SK-N-SH (cell line): ENCODE data around the gene ACER3. TPM values are rescaled to one million over a fixed set of nuclear protein-coding genes. Genes with fewer than 3 reads are reported as not detected.

ENCODE experiments used
- CTCF ChIA-PET: fragments of 300-600, 350-600 bp; formaldehyde crosslinking; extraction: SDS; loops from one replicate; lab custom pipeline; 2021; lab: Yijun Ruan, JAX
- POLR2A ChIA-PET: fragments of 350-600 bp; sonication (Branson Sonifier 250); formaldehyde crosslinking; extraction: SDS; loops from one replicate; lab custom pipeline; 2020; ENCODE audit warnings: antibody characterized with exemption, inconsistent platforms; lab: Yijun Ruan, JAX
- DNase-seq: peaks from one replicate; pipeline ENCODE4 v3.0.0; 2012
- H2AFZ ChIP-seq: fragments of 200-600 bp; sonication (generic); 2 replicates; pipeline ENCODE4 v1.8.1; 2016; ENCODE audit warnings: antibody characterized with exemption, mild to moderate bottlenecking, low read depth
- H3F3A ChIP-seq: fragments of 200-600 bp; sonication (generic); replicated peaks from 2 replicates; pipeline ENCODE3; 2016; ENCODE audit warnings: antibody characterized with exemption, mild to moderate bottlenecking; ENCODE audit not compliant: insufficient read depth
- H3K27ac ChIP-seq, 2 experiments: fragments of 200-500 bp in 1 of 2; fragments of 200-600 bp in 1 of 2; sonication (Bioruptor generic) in 1 of 2; sonication (generic), shearing (Covaris generic) in 1 of 2; 2 replicates each; pipeline versions ENCODE4 v1.5.1 to v1.6.1; 2014 to 2016; ENCODE audit warnings: low read depth in 2 of 2, inconsistent platforms in 1 of 2, low read length in 1 of 2, mild to moderate bottlenecking in 1 of 2, mixed read lengths in 1 of 2
- H3K27me3 ChIP-seq: fragments of 200-600 bp; sonication (generic), shearing (Covaris generic); 2 replicates; pipeline ENCODE4 v1.6.1; 2016; ENCODE audit warnings: mixed run types; ENCODE audit not compliant: insufficient read depth
- H3K36me3 ChIP-seq, 2 experiments: fragments of 200-500 bp in 1 of 2; fragments of 200-600 bp in 1 of 2; sonication (Bioruptor generic) in 1 of 2; sonication (generic) in 1 of 2; replicated peaks in 1 of 2; 2 replicates each; pipeline versions ENCODE3 to v1.5.1; 2014 to 2016; ENCODE audit warnings: low read length in 1 of 2, mild to moderate bottlenecking in 1 of 2; ENCODE audit not compliant: insufficient read depth in 2 of 2, control insufficient read depth in 1 of 2
- H3K4me1 ChIP-seq, 2 experiments: fragments of 200-500 bp in 1 of 2; fragments of 200-600 bp in 1 of 2; sonication (Bioruptor generic) in 1 of 2; sonication (generic), shearing (Covaris generic) in 1 of 2; 2 replicates each; pipeline versions ENCODE4 v1.5.1 to v1.6.1; 2014 to 2016; ENCODE audit warnings: low read depth in 1 of 2, low read length in 1 of 2, mixed run types in 1 of 2; ENCODE audit not compliant: insufficient read depth in 2 of 2, control insufficient read depth in 1 of 2
- H3K4me2 ChIP-seq: fragments of 200-600 bp; sonication (generic), shearing (Covaris generic); 2 replicates; pipeline ENCODE4 v1.6.1; 2017; ENCODE audit warnings: mixed run types
- H3K4me3 ChIP-seq, 2 experiments: fragments of 200-500 bp in 1 of 2; fragments of 200-600 bp in 1 of 2; sonication (Bioruptor generic) in 1 of 2; sonication (generic), shearing (Covaris generic) in 1 of 2; 2 replicates each; pipeline versions ENCODE4 v1.5.1 to v1.8.1; 2014 to 2016; ENCODE audit warnings: low read depth in 2 of 2, inconsistent platforms in 1 of 2, low read length in 1 of 2, mild to moderate bottlenecking in 1 of 2, mixed read lengths in 1 of 2, moderate library complexity in 1 of 2
- H3K79me2 ChIP-seq: fragments of 200-600 bp; sonication (generic); 2 replicates; pipeline ENCODE4 v1.8.1; 2017; ENCODE audit warnings: mild to moderate bottlenecking; ENCODE audit not compliant: insufficient read depth
- H3K9ac ChIP-seq: fragments of 200-600 bp; sonication (generic); 2 replicates; pipeline ENCODE4 v1.6.1; 2017; ENCODE audit warnings: mixed run types
- H3K9me2 ChIP-seq: fragments of 200-600 bp; sonication (generic); 2 replicates; pipeline ENCODE4 v1.6.1; 2017; ENCODE audit warnings: mixed run types
- H3K9me3 ChIP-seq: fragments of 200-600 bp; sonication (generic); 2 replicates; pipeline ENCODE4 v1.6.1; 2017; ENCODE audit warnings: mixed run types, mild to moderate bottlenecking, moderate library complexity
- H4K20me1 ChIP-seq: fragments of 200-600 bp; sonication (generic); 2 replicates; pipeline ENCODE4 v1.6.1; 2017; ENCODE audit warnings: mild to moderate bottlenecking, mixed run types; ENCODE audit not compliant: insufficient read depth
- CHD2 ChIP-seq: fragments of 150-350 bp; IDR thresholded peaks from 2 replicates; pipeline ENCODE4 v1.6.1; 2018; ENCODE audit warnings: low read length; ENCODE audit not compliant: partially characterized antibody
- ELF1 ChIP-seq: IDR thresholded peaks from 2 replicates; pipeline ENCODE4 v1.4.0; 2012
- EP300 ChIP-seq, 2 experiments: IDR thresholded peaks; 2 replicates each; pipeline versions ENCODE4 v1.4.0 to v1.6.1; 2012; ENCODE audit warnings: borderline replicate concordance in 1 of 2, low read depth in 1 of 2, low read length in 1 of 2
- EZH2phosphoT487 ChIP-seq: fragments of 200-600 bp; sonication (generic); IDR thresholded peaks from 2 replicates; pipeline ENCODE4 v1.6.1; 2017; ENCODE audit warnings: low read depth, mixed run types, mild to moderate bottlenecking, antibody characterized with exemption, moderate library complexity, borderline replicate concordance
- FOSL2 ChIP-seq: IDR thresholded peaks from 2 replicates; pipeline ENCODE4 v1.4.0; 2012; ENCODE audit warnings: low read depth, mild to moderate bottlenecking, moderate library complexity, borderline replicate concordance
- FOXM1 ChIP-seq: IDR thresholded peaks from 2 replicates; pipeline ENCODE4 v1.4.0; 2012; ENCODE audit warnings: low read depth, mild to moderate bottlenecking
- GATA2 ChIP-seq: sonication (generic); formaldehyde crosslinking; IDR thresholded peaks from 2 replicates; pipeline ENCODE4 v1.5.0; 2020; ENCODE audit warnings: mild to moderate bottlenecking, missing genetic modification reagents
- JUND ChIP-seq: IDR thresholded peaks from 2 replicates; pipeline ENCODE4 v1.4.0; 2012
- MEF2A ChIP-seq: IDR thresholded peaks from 2 replicates; pipeline ENCODE4 v1.4.0; 2012; ENCODE audit warnings: low read depth, borderline replicate concordance
- MXI1 ChIP-seq: IDR thresholded peaks from 2 replicates; pipeline ENCODE4 v1.6.1; 2012; ENCODE audit warnings: mild to moderate bottlenecking, low read depth, low read length, improper control_type of control experiment
- NFIC ChIP-seq: IDR thresholded peaks from 2 replicates; pipeline ENCODE4 v1.4.0; 2012; ENCODE audit warnings: borderline replicate concordance
- NRF1 ChIP-seq: IDR thresholded peaks from 2 replicates; pipeline ENCODE4 v1.6.1; 2012; ENCODE audit warnings: low read depth, mild to moderate bottlenecking, low read length
- RAD21 ChIP-seq: IDR thresholded peaks from 2 replicates; pipeline ENCODE4 v1.6.1; 2012; ENCODE audit warnings: mild to moderate bottlenecking, low read length
- RFX5 ChIP-seq: IDR thresholded peaks from 2 replicates; pipeline ENCODE4 v1.6.1; 2012; ENCODE audit warnings: mild to moderate bottlenecking, improper control_type of control experiment, low read length
- RXRA ChIP-seq: IDR thresholded peaks from 2 replicates; pipeline ENCODE4 v1.4.0; 2012; ENCODE audit warnings: low read depth, mild to moderate bottlenecking, borderline replicate concordance
- SIN3A ChIP-seq: IDR thresholded peaks from 2 replicates; pipeline ENCODE4 v1.6.1; 2012; ENCODE audit warnings: low read depth, mild to moderate bottlenecking, low read length, moderate library complexity, borderline replicate concordance
- TAF1 ChIP-seq: IDR thresholded peaks from 2 replicates; pipeline ENCODE4 v1.6.1; 2012; ENCODE audit warnings: low read depth, mild to moderate bottlenecking, low read length, moderate library complexity, borderline replicate concordance
- TCF12 ChIP-seq: IDR thresholded peaks from 2 replicates; pipeline ENCODE4 v1.4.0; 2012
- WGBS: methylation state at CpG from one replicate; pipeline ENCODE4 v1.1.6; 2017; ENCODE audit warnings: low lambda C conversion rate; 5-methylcytosine and 5-hydroxymethylcytosine counted together
- polyA plus RNA-seq, 3 experiments: library from polyadenylated mRNA; depleted of rRNA; stranded (reverse); fragments of >200 nt; gene quantifications; 2 replicates each; pipeline ENCODE4 v1.2.3, GENCODE V29; 2012
- TF ChIP-seq, protein P1 (sequence below): IDR thresholded peaks from 2 replicates; pipeline ENCODE4 v1.6.1; 2012; ENCODE audit warnings: mild to moderate bottlenecking, low read depth, low read length, moderate library complexity
- TF ChIP-seq, protein P2 (sequence below): IDR thresholded peaks from 2 replicates; pipeline ENCODE4 v1.4.0; 2012; ENCODE audit warnings: low read depth
- TF ChIP-seq, protein P3 (sequence below): fragments of 150-350 bp; IDR thresholded peaks from 2 replicates; pipeline ENCODE4 v1.6.1; 2017; ENCODE audit warnings: antibody characterized with exemption, low read length, low read depth, borderline replicate concordance
- TF ChIP-seq, protein P4 (sequence below): IDR thresholded peaks from 2 replicates; pipeline ENCODE4 v1.4.0; 2012; ENCODE audit warnings: low read depth, borderline replicate concordance
- TF ChIP-seq, protein P5 (sequence below): IDR thresholded peaks from 2 replicates; pipeline ENCODE4 v1.4.0; 2012; ENCODE audit warnings: low read depth, borderline replicate concordance

The ACER3 gene
- polyA plus RNA-seq, 1 of the 3 experiments (the other 2 are of a cell fraction), result 5.4 TPM

DNA sequence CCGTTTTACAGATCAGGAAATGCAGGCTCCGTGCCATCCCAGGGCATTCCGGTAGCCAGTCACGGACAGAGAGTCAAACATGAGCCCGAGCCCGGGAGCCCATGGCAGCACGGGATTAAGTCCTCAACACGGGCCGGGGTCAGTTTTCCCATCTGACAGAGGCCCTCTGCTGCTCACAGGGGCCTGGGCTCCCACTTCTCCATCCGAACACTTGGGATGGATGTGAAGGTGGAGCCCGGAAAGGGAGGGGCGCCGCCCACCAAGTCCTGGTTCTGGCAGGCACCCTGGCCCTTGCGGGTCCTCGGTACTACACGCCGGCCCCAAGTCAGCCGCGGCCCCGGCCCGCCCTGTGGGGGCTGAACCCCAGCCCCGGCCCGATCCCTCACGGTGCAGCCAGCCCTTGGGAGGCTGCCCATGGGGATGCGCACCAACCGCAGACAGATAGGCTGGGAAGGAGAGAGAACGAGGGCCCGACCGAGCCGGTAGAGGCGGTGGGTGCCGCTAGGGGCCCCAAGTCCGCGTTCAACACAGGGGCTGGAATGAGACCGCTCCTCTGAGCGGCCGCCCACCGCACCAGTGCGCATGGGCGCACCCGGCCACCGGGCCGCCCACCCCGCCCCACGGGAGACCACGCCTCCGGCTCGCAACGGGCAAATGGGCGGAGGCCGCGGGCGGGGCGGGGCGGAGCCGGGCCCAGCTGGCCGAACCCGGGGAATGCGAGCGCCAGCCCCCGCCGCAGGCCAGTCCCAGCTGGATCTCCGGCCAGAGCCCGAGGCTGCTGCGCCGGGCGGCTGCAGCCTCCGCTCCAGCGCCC, 205.7 kb downstream of the ACER3 start, which contains the start of gene CAPN5:
Gene CAPN5 (plus strand): TSS at position 743 of the 814 bp plus-strand sequence. CDS start 17,916 bp downstream, outside the sequence.
- H3K36me3 ChIP-seq, result peaks cover 0 to 5% of the 10 kb centered on the region in 2 experiments
- H3K4me1 ChIP-seq, result peaks cover 9 to 39% of the 10 kb centered on the region in 2 experiments; a peak in 3 of 4 replicates
- CTCF ChIA-PET, result interaction anchor here (0.6 to 5.3 kb wide), 8 partner anchors 16 to 565 kb away, joined by 3 to 51 read pairs (median 4); partner anchors contain the start of gene MYO7A
- no peaks in the 10 kb centered on the region for H3K9me2 ChIP-seq
- peaks cover 46% of the 10 kb centered on the region for H3K79me2 ChIP-seq
- DNase-seq, result peak; percentile 99
- H3K4me2 ChIP-seq, result peak within 1 kb of the TSS; percentile 96
- H2AFZ ChIP-seq, result peak within 1 kb of the TSS; percentile 88
- peaks cover 4% of the 10 kb centered on the region; the same call in 1 of the 2 replicates for H4K20me1 ChIP-seq
- H3K4me3 ChIP-seq, result peak within 1 kb of the TSS; percentile 81 to 89
- peak within 1 kb of the TSS; percentile 69 to 94 for H3K27ac ChIP-seq
- H3K9me3 ChIP-seq, result no peaks in the 10 kb centered on the region
- WGBS, result 2% methylated on average over 29 of the region's 69 CpGs
- peaks cover 4% of the 10 kb centered on the region for H3F3A ChIP-seq
- H3K9ac ChIP-seq, result peak within 1 kb of the TSS; percentile 78
- no peaks in the 10 kb centered on the region for H3K27me3 ChIP-seq
- POLR2A ChIA-PET, result interaction anchor here (0.9 kb wide), 1 partner anchor 16 kb away, joined by 3 read pairs; no protein-coding TSS in a partner anchor
- TF ChIP-seq, protein P1, sequence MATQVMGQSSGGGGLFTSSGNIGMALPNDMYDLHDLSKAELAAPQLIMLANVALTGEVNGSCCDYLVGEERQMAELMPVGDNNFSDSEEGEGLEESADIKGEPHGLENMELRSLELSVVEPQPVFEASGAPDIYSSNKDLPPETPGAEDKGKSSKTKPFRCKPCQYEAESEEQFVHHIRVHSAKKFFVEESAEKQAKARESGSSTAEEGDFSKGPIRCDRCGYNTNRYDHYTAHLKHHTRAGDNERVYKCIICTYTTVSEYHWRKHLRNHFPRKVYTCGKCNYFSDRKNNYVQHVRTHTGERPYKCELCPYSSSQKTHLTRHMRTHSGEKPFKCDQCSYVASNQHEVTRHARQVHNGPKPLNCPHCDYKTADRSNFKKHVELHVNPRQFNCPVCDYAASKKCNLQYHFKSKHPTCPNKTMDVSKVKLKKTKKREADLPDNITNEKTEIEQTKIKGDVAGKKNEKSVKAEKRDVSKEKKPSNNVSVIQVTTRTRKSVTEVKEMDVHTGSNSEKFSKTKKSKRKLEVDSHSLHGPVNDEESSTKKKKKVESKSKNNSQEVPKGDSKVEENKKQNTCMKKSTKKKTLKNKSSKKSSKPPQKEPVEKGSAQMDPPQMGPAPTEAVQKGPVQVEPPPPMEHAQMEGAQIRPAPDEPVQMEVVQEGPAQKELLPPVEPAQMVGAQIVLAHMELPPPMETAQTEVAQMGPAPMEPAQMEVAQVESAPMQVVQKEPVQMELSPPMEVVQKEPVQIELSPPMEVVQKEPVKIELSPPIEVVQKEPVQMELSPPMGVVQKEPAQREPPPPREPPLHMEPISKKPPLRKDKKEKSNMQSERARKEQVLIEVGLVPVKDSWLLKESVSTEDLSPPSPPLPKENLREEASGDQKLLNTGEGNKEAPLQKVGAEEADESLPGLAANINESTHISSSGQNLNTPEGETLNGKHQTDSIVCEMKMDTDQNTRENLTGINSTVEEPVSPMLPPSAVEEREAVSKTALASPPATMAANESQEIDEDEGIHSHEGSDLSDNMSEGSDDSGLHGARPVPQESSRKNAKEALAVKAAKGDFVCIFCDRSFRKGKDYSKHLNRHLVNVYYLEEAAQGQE, result no peak
- no peak for TF ChIP-seq FOSL2
- no peak for TF ChIP-seq JUND
- no peak for TF ChIP-seq RXRA
- TF ChIP-seq CHD2, result no peak
- peak; percentile 32 for TF ChIP-seq RAD21
- TF ChIP-seq, protein P2, sequence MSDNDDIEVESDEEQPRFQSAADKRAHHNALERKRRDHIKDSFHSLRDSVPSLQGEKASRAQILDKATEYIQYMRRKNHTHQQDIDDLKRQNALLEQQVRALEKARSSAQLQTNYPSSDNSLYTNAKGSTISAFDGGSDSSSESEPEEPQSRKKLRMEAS, result peak; percentile 37; the same call in 1 of the 2 replicates
- TF ChIP-seq EP300 (IDR thresholded peaks at IDR 0.05; ENCODE audit: borderline replicate concordance in 1 of 2, low read depth in 1 of 2, low read length in 1 of 2), result no peak
- TF ChIP-seq MXI1, result 0 out of 2 replicates have a peak, but pooled peaks have one; percentile 40
- no peak for TF ChIP-seq SIN3A
- TF ChIP-seq, protein P3, sequence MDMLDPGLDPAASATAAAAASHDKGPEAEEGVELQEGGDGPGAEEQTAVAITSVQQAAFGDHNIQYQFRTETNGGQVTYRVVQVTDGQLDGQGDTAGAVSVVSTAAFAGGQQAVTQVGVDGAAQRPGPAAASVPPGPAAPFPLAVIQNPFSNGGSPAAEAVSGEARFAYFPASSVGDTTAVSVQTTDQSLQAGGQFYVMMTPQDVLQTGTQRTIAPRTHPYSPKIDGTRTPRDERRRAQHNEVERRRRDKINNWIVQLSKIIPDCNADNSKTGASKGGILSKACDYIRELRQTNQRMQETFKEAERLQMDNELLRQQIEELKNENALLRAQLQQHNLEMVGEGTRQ, result no peak
- no peak for TF ChIP-seq EZH2phosphoT487
- no peak for TF ChIP-seq NFIC
- TF ChIP-seq GATA2 (CRISPR knock-in tag), result no peak
- peak; percentile 84; the same call in 1 of the 2 replicates for TF ChIP-seq TAF1
- TF ChIP-seq NRF1, result peak; percentile 63
- no peak for TF ChIP-seq RFX5
- TF ChIP-seq, protein P4, sequence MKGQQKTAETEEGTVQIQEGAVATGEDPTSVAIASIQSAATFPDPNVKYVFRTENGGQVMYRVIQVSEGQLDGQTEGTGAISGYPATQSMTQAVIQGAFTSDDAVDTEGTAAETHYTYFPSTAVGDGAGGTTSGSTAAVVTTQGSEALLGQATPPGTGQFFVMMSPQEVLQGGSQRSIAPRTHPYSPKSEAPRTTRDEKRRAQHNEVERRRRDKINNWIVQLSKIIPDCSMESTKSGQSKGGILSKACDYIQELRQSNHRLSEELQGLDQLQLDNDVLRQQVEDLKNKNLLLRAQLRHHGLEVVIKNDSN, result no peak
- TF ChIP-seq ELF1, result no peak
- TF ChIP-seq MEF2A, result no peak
- no peak for TF ChIP-seq FOXM1
- TF ChIP-seq TCF12, result no peak; the same call in 1 of the 2 replicates
- TF ChIP-seq, protein P5, sequence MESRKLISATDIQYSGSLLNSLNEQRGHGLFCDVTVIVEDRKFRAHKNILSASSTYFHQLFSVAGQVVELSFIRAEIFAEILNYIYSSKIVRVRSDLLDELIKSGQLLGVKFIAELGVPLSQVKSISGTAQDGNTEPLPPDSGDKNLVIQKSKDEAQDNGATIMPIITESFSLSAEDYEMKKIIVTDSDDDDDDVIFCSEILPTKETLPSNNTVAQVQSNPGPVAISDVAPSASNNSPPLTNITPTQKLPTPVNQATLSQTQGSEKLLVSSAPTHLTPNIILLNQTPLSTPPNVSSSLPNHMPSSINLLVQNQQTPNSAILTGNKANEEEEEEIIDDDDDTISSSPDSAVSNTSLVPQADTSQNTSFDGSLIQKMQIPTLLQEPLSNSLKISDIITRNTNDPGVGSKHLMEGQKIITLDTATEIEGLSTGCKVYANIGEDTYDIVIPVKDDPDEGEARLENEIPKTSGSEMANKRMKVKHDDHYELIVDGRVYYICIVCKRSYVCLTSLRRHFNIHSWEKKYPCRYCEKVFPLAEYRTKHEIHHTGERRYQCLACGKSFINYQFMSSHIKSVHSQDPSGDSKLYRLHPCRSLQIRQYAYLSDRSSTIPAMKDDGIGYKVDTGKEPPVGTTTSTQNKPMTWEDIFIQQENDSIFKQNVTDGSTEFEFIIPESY, result no peak
